NB4 (cell line): ENCODE results near the gene POGZ.

Experiments
- DNase-seq: peaks from one replicate; pipeline ENCODE4 v3.0.0; 2010; ENCODE audit warnings: low read depth
- H3K4me3 ChIP-seq: one replicate; pipeline ENCODE4 v1.5.1; 2011; ENCODE audit warnings: mild to moderate bottlenecking, low read depth, low read length, moderate library complexity
- CTCF ChIP-seq: IDR thresholded peaks from one replicate; pipeline ENCODE4 v1.5.1; 2012; ENCODE audit warnings: low read depth, low read length
- MAX ChIP-seq: IDR thresholded peaks from 2 replicates; pipeline ENCODE4 v1.6.1; 2011; ENCODE audit warnings: low read depth, low read length
- MYC ChIP-seq: IDR thresholded peaks from 2 replicates; pipeline ENCODE4 v1.6.1; 2011; ENCODE audit warnings: low read depth, low read length
- POLR2A ChIP-seq: IDR thresholded peaks from 2 replicates; pipeline ENCODE4 v1.6.1; 2011; ENCODE audit warnings: mild to moderate bottlenecking; ENCODE audit not compliant: insufficient read length; ENCODE audit errors: extremely low read depth

Gene POGZ

GRCh38 chr1:151425103-151425502 lies 34.2 kb downstream of the POGZ start:
- TF ChIP-seq MAX (no peak), POLR2A (no peak), MYC (no peak), CTCF (no peak)
- no peak for DNase-seq
- no peak overlapping the region for H3K4me3 ChIP-seq

GRCh38 chr1:151419819-151420218 lies 39.5 kb downstream of the POGZ start:
- TF ChIP-seq MAX (no peak), CTCF (no peak), MYC (no peak), POLR2A (no peak)
- DNase-seq = no peak
- no peak overlapping the region for H3K4me3 ChIP-seq

- no peak overlapping the region for H3K4me3 ChIP-seq
- TF ChIP-seq POLR2A = no peak
- no peak for TF ChIP-seq MAX
- TF ChIP-seq CTCF = no peak
- no peak for TF ChIP-seq MYC
- DNase-seq = no peak
These were observed 41.2 kb downstream of the POGZ start for GRCh38 chr1:151418081-151418480.

GRCh38 chr1:151416231-151416630 lies 43.1 kb downstream of the POGZ start:
- no peak overlapping the region for H3K4me3 ChIP-seq
- peak; percentile 22 for DNase-seq
- TF ChIP-seq MYC = no peak
- TF ChIP-seq POLR2A = no peak
- TF ChIP-seq CTCF = no peak
- no peak for TF ChIP-seq MAX

GRCh38 chr1:151411884-151412283 lies 47.4 kb downstream of the POGZ start:
- TF ChIP-seq CTCF (no peak), MYC (no peak), MAX (no peak), POLR2A (no peak)
- no peak overlapping the region for H3K4me3 ChIP-seq
- DNase-seq = no peak

- TF ChIP-seq MYC = no peak
- no peak for TF ChIP-seq POLR2A
- TF ChIP-seq CTCF = no peak
- TF ChIP-seq MAX = no peak
- DNase-seq = no peak
- H3K4me3 ChIP-seq = no peak overlapping the region
These were observed 50.4 kb downstream of the POGZ start for GRCh38 chr1:151408891-151409290.
